Endothelial cell of umbilical vein (primary cell): ENCODE measurements around the gene OXA1L. TPM values are rescaled to one million over a fixed set of nuclear protein-coding genes. Genes with fewer than 3 reads are reported as not detected.

Experiments used
- BruUV-seq: library from RNA; stranded (reverse); fragments of 400-500 nt; replicated peaks from 2 replicates; lab custom pipeline; 2021; lab: Mats Ljungman, UMichigan
- CTCF ChIA-PET: fragments of 300-600, 350-600 bp; sonication (Branson Sonifier 250); formaldehyde crosslinking; loops from one replicate; lab custom pipeline; 2021; ENCODE audit warnings: antibody characterized with exemption, inconsistent platforms; lab: Charles Lee
- POLR2A ChIA-PET: fragments of 300-600, 350-600 bp; sonication (Branson Sonifier 250); formaldehyde crosslinking; loops from one replicate; lab custom pipeline; 2021; ENCODE audit warnings: antibody characterized with exemption, inconsistent platforms; lab: Charles Lee
- DNase-seq: peaks from one replicate; pipeline ENCODE4 v3.0.0-alpha.2; 2011; ENCODE audit warnings: low read depth, low spot score
- FAIRE-seq: peaks from 2 replicates; lab custom pipeline; 2011; peaks lifted over from hg19 to GRCh38; lab: Jason Lieb, UNC
- H2AFZ ChIP-seq: 2 replicates; pipeline ENCODE4 v1.6.0; 2012; ENCODE audit warnings: low read depth, low read length, control low read depth, inconsistent platforms
- H3K27ac ChIP-seq: 2 replicates; pipeline ENCODE4 v1.5.1; 2011; ENCODE audit warnings: low read depth, mild to moderate bottlenecking, control low read depth, low read length, moderate library complexity; ENCODE audit not compliant: insufficient read depth
- H3K27me3 ChIP-seq, 2 experiments: 2 replicates each; pipeline versions ENCODE4 v1.6.0 to v1.6.1; 2011; ENCODE audit warnings: low read length in 2 of 2, mixed read lengths in 1 of 2; ENCODE audit not compliant: control insufficient read depth in 2 of 2, insufficient read depth in 2 of 2
- H3K36me3 ChIP-seq, 2 experiments: 2 replicates in 1 of 2; 3 replicates in 1 of 2; pipeline ENCODE4 v1.5.1; 2011; ENCODE audit warnings: low read length in 2 of 2, mild to moderate bottlenecking in 1 of 2, moderate library complexity in 1 of 2; ENCODE audit not compliant: control insufficient read depth in 2 of 2, insufficient read depth in 2 of 2; ENCODE audit errors: extremely low read depth in 1 of 2
- H3K4me1 ChIP-seq: 3 replicates; pipeline ENCODE4 v1.5.1; 2011; ENCODE audit warnings: mild to moderate bottlenecking, low read length; ENCODE audit not compliant: control insufficient read depth, insufficient read depth; ENCODE audit errors: extremely low read depth
- H3K4me2 ChIP-seq: 2 replicates; pipeline ENCODE4 v1.6.1; 2011; ENCODE audit warnings: low read length, control low read depth, mixed read lengths; ENCODE audit not compliant: insufficient read depth
- H3K4me3 ChIP-seq, 3 experiments: fragments of 200-600 bp in 1 of 3; sonication (generic), shearing (Covaris generic) in 1 of 3; replicated peaks in 1 of 3; 2 replicates each; pipeline ENCODE4 v1.5.1; 2011 to 2016; ENCODE audit warnings: control low read depth in 3 of 3, low read length in 3 of 3, mild to moderate bottlenecking in 2 of 3, inconsistent platforms in 1 of 3, low read depth in 1 of 3, moderate library complexity in 1 of 3; ENCODE audit not compliant: insufficient read depth in 1 of 3
- H3K79me2 ChIP-seq: 2 replicates; pipeline ENCODE4 v1.6.0; 2012; ENCODE audit warnings: low read length, inconsistent platforms; ENCODE audit not compliant: control insufficient read depth, insufficient read depth
- H3K9ac ChIP-seq: replicated peaks from 2 replicates; pipeline ENCODE3; 2011; ENCODE audit warnings: low read length, control low read depth; ENCODE audit not compliant: insufficient read depth; ENCODE audit errors: extremely low read depth
- H3K9me1 ChIP-seq: replicated peaks from 3 replicates; pipeline ENCODE4 v1.6.0; 2011; ENCODE audit warnings: mild to moderate bottlenecking, low read length; ENCODE audit not compliant: control insufficient read depth, insufficient read depth; ENCODE audit errors: extremely low read depth
- H3K9me3 ChIP-seq: replicated peaks from 2 replicates; pipeline ENCODE4 v1.5.1; 2012; ENCODE audit warnings: low read length, inconsistent platforms; ENCODE audit not compliant: control insufficient read depth, insufficient read depth
- H4K20me1 ChIP-seq: replicated peaks from 2 replicates; pipeline ENCODE3; 2011; ENCODE audit warnings: mild to moderate bottlenecking, low read length; ENCODE audit not compliant: control insufficient read depth, insufficient read depth; ENCODE audit errors: extremely low read depth
- EZH2 ChIP-seq: IDR thresholded peaks from 2 replicates; pipeline ENCODE4 v1.6.1; 2012; ENCODE audit warnings: borderline replicate concordance, low read depth, mild to moderate bottlenecking, moderate library complexity, low read length, inconsistent platforms; ENCODE audit not compliant: severe bottlenecking
- FOS ChIP-seq: IDR thresholded peaks from 2 replicates; pipeline ENCODE4 v1.6.1; 2011; ENCODE audit warnings: mild to moderate bottlenecking, low read length, moderate library complexity, borderline replicate concordance; ENCODE audit not compliant: insufficient read depth
- GATA2 ChIP-seq: IDR thresholded peaks from 2 replicates; pipeline ENCODE4 v1.7.0; 2011; ENCODE audit warnings: low read depth, mild to moderate bottlenecking, moderate library complexity, mixed read lengths, low read length; ENCODE audit not compliant: insufficient read length, insufficient read depth
- JUN ChIP-seq: IDR thresholded peaks from 2 replicates; pipeline ENCODE4 v1.6.1; 2011; ENCODE audit warnings: borderline replicate concordance, low read depth; ENCODE audit not compliant: insufficient read length, insufficient read depth
- MYC ChIP-seq: IDR thresholded peaks from one replicate; pipeline ENCODE4 v1.6.1; 2011; ENCODE audit warnings: mild to moderate bottlenecking, low read depth, low read length
- POLR2A ChIP-seq: IDR thresholded peaks from 2 replicates; pipeline ENCODE4 v1.6.1; 2012; ENCODE audit warnings: low read depth, mild to moderate bottlenecking, control low read depth, low read length
- POLR2AphosphoS5 ChIP-seq: IDR thresholded peaks from 2 replicates; pipeline ENCODE4 v1.6.1; 2012; ENCODE audit warnings: low read depth, mild to moderate bottlenecking, control low read depth, low read length, moderate library complexity; ENCODE audit not compliant: insufficient read depth
- dilution Hi-C: fragments of 300-500 bp; cut with MboI; formaldehyde crosslinking; loops from one replicate; pipeline ENCODE4 v1.15.0; 2019; ENCODE audit warnings: low sequenced_read_pairs; ENCODE audit not compliant: extremely low pct_ligation_motif_present
- intact Hi-C: fragments of 100-400 bp; cut with micrococcal nuclease; formaldehyde crosslinking; loops from one replicate; pipeline ENCODE4 v1.10.0; 2022
- polyA plus RNA-seq, 4 experiments: library from polyadenylated mRNA; depleted of rRNA in 3 of 4; stranded (reverse) in 3 of 4; unstranded in 1 of 4; fragments of >200 nt; gene quantifications; 2 replicates each; pipeline versions ENCODE4 v1.2.1 to v1.2.3, GENCODE V29; 2011 to 2012; ENCODE audit warnings: missing spikeins in 1 of 4
- total RNA-seq: library from RNA; stranded (reverse); gene quantifications from 2 replicates; pipeline ENCODE4 v1.2.3, GENCODE V29; 2021
- TF ChIP-seq, protein P1 (sequence below): IDR thresholded peaks from 2 replicates; pipeline ENCODE4 v1.6.1; 2011; ENCODE audit not compliant: insufficient read depth, insufficient read length
- TF ChIP-seq, protein P2 (sequence below), 2 donors: IDR thresholded peaks; 1 replicate in 1 of 2; 2 replicates in 1 of 2; pipeline ENCODE4 v1.5.1; 2011; ENCODE audit warnings: low read length in 2 of 2, mild to moderate bottlenecking in 2 of 2, moderate library complexity in 2 of 2, control low read depth in 1 of 2, inconsistent platforms in 1 of 2, low read depth in 1 of 2; ENCODE audit not compliant: insufficient read depth in 1 of 2; ENCODE audit errors: extremely low read depth in 1 of 2

OXA1L gene
- total and polyA plus RNA-seq, 2 donors (not counting 3 experiments of a cell fraction or from before 2014, with no cell fraction given): 212 to 294 TPM

GRCh38 chr14:22780105-22780679, 13.7 kb downstream of the OXA1L start:
- H3K79me2 ChIP-seq: no peaks in the 10 kb centered on the region
- H2AFZ ChIP-seq: peak overlapping the region; percentile 45
- H3K27me3 ChIP-seq: no peaks in the 10 kb centered on the region
- no peaks in the 10 kb centered on the region for H3K9me1 ChIP-seq
- no peak overlapping the region for H3K9ac ChIP-seq
- dilution Hi-C loops: no loop called here
- no peak overlapping the region for H3K4me2 ChIP-seq
- no peaks in the 10 kb centered on the region for H3K9me3 ChIP-seq
- ChIA-PET CTCF (no interaction called here), POLR2A (no interaction called here)
- intact Hi-C loops: no loop called here
- no peak overlapping the region for H3K27ac ChIP-seq
- BruUV-seq: no TSS peak
- H4K20me1 ChIP-seq: no peaks in the 10 kb centered on the region
- DNase-seq (peak; percentile 24), FAIRE-seq (peak; percentile 37)
- H3K4me1 ChIP-seq: peaks cover 2% of the 10 kb centered on the region
- no peak overlapping the region for H3K4me3 ChIP-seq
- peaks cover 0 to 2% of the 10 kb centered on the region in 2 experiments for H3K36me3 ChIP-seq
- no peak for TF ChIP-seq EZH2
- no peak for TF ChIP-seq POLR2AphosphoS5
- TF ChIP-seq, protein P1, sequence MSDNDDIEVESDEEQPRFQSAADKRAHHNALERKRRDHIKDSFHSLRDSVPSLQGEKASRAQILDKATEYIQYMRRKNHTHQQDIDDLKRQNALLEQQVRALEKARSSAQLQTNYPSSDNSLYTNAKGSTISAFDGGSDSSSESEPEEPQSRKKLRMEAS: no peak
- TF ChIP-seq JUN: no peak
- no peak for TF ChIP-seq GATA2
- TF ChIP-seq MYC: no peak
- no peak for TF ChIP-seq FOS
- TF ChIP-seq, protein P2, sequence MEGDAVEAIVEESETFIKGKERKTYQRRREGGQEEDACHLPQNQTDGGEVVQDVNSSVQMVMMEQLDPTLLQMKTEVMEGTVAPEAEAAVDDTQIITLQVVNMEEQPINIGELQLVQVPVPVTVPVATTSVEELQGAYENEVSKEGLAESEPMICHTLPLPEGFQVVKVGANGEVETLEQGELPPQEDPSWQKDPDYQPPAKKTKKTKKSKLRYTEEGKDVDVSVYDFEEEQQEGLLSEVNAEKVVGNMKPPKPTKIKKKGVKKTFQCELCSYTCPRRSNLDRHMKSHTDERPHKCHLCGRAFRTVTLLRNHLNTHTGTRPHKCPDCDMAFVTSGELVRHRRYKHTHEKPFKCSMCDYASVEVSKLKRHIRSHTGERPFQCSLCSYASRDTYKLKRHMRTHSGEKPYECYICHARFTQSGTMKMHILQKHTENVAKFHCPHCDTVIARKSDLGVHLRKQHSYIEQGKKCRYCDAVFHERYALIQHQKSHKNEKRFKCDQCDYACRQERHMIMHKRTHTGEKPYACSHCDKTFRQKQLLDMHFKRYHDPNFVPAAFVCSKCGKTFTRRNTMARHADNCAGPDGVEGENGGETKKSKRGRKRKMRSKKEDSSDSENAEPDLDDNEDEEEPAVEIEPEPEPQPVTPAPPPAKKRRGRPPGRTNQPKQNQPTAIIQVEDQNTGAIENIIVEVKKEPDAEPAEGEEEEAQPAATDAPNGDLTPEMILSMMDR (IDR thresholded peaks at IDR 0.05; ENCODE audit: extremely low read depth in 1 of 2, insufficient read depth in 1 of 2, low read depth in 1 of 2, low read length in 2 of 2): no peak
- TF ChIP-seq POLR2A: no peak
